ENCODE measurements around the gene GHRL. TPM values are rescaled to one million over a fixed set of nuclear protein-coding genes. Genes with fewer than 3 reads are reported as not detected.
A peak's percentile ranks its signal among the peaks of the same experiment; 100 is the strongest.

GHRL gene
- total RNA-seq, 6 experiments from 2014 or later: 0.32 to 0.43 TPM; not detected in 4

DNA sequence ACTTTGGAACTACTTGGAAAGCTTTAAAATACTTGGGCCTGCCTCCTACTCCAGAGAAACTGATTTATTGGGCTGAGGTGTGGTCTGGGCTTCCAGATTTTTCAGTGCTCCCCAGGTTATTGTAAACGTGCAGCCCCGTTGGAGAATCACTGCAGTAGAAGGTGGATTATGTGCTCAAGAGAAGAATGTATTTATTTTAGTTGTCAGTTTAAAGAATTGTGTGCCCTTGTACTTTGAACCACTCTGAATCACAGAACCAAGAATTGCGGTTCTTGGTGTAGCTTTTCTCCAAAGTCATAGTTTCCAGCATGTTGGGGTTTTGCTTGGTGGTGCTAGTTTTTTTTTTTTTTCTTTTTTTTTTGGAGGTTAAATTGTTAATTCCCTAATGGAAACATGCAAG lies 42.9 kb downstream of the GHRL start:
- no peak for TF ChIP-seq POLR2A (IDR thresholded peaks at IDR 0.05)
- TF ChIP-seq, protein P1, sequence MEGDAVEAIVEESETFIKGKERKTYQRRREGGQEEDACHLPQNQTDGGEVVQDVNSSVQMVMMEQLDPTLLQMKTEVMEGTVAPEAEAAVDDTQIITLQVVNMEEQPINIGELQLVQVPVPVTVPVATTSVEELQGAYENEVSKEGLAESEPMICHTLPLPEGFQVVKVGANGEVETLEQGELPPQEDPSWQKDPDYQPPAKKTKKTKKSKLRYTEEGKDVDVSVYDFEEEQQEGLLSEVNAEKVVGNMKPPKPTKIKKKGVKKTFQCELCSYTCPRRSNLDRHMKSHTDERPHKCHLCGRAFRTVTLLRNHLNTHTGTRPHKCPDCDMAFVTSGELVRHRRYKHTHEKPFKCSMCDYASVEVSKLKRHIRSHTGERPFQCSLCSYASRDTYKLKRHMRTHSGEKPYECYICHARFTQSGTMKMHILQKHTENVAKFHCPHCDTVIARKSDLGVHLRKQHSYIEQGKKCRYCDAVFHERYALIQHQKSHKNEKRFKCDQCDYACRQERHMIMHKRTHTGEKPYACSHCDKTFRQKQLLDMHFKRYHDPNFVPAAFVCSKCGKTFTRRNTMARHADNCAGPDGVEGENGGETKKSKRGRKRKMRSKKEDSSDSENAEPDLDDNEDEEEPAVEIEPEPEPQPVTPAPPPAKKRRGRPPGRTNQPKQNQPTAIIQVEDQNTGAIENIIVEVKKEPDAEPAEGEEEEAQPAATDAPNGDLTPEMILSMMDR (IDR thresholded peaks at IDR 0.05): no peak
- Histone ChIP-seq H3K9me3 (no peaks in the 10 kb centered on the region), H3K4me1 (peaks cover 0 to 31% (median 4%) of the 10 kb centered on the region in 4 donors), H3K4me3 (peak overlapping the region; percentile 67 to 74 (median 74)), H3K27ac (peak overlapping the region in 1 of 3 donors; percentile 70), H3K27me3 (no peaks in the 10 kb centered on the region), H3K36me3 (no peaks in the 10 kb centered on the region)
- DNase-seq: no peak
- no peak for ATAC-seq
- intact Hi-C loops (cut with DNase I): no loop called here
- WGBS (ENCODE audit: insufficient coverage, low coverage, low lambda C conversion rate, missing lambda C conversion rate): 11% methylated on average over 3 of the region's 3 CpGs

DNA sequence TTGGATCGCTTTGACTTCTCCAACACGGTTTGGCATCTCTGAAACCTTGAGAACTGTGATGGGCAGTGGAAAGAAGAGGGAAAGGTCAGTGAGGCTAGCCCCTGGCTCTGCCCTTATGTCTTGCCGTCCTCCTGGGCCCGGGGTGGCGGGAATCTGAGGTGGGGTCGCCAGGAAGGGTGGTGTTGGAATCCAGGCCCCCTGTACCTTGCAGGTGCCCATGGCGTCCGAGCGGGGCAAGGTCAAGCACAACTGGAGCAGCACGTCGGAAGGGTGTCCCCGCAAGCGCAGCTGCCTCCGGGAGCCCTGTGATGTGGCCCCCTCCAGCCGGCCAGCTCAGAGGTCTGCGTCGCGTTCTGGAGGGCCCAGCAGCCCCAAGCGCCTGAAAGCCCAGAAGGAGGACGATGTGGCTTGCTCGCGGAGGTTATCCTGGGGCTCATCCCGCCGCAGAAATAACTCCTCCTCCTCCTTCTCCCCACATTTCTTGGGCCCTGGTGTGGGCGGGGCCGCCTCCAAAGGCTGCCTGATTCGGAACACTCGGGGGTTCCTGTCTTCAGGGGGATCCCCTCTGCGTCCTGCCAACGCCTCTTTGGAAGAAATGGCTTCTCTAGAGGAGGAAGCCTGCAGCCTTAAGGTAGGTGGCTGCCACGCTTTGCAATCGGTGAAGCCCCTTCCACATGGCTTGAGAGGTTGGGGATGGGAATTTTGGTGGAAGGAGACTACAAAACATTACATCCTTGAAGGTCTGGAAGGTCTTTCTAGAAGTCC lies 43.6 kb downstream of the GHRL start:
- peak in 3 of 4 donors; percentile 1 to 10 (median 5) for ATAC-seq

DNA sequence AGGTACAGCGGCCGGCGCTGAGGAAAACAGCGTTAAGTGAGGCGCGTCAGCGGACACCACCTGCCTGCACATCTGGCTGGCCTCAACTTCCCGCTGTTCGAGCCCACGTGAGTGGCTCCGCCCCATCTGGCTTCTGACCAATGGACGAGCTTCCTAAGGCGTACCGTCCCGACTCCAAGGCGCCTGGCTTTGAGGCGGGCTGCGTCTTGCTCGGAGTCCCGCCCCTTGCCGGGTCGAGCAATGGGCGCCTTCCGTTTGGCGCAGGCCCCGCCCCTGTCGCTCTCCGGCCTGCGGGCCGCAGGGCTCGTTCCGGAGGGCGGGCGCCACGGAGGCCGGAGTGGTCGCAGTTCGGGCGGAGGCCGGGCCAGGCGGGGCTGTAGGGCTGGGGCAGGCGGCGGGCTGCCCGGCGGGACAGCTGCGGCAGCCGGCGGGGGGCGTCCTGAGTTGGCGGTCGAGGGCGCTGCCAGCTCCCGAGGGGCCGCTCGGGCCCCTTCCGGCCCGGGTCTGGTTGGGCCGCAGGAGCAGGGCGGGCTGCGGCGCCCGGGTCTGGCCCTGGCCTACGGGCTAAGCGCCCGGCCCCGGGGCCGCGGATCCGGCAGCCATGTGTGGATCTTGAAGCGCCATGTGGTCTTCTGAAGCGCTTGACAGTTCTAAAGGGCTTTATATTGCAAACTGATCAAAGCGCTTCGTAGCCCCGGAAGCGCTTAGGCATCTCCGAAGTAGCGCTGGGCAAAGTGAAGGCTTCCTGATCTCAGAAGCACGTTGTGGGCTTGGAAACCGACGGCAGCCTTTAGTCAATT lies 44.4 kb downstream of the GHRL start, which contains the start of gene TATDN2:
Gene TATDN2, plus strand, starts transcription at position 276 of the 800 bp plus-strand sequence. CDS start 742 bp downstream, outside the sequence.
- peak; percentile 92 for TF ChIP-seq POLR2A (IDR thresholded peaks at IDR 0.05)
- TF ChIP-seq, protein P1 (IDR thresholded peaks at IDR 0.05): no peak
- Histone ChIP-seq H3K36me3 (no peaks in the 10 kb centered on the region), H3K4me3 (peak within 1 kb of the TSS; percentile 67 to 74 (median 74)), H3K4me1 (peaks cover 0 to 21% (median 4%) of the 10 kb centered on the region in 4 donors), H3K27ac (peak within 1 kb of the TSS; percentile 67 to 85 (median 70)), H3K9me3 (no peaks in the 10 kb centered on the region), H3K27me3 (no peaks in the 10 kb centered on the region)
- intact Hi-C loops (cut with DNase I): no loop called here
- DNase-seq (peak; percentile 96 to 97 (median 97)), ATAC-seq (peak; percentile 98 to 99 (median 98))
- WGBS (ENCODE audit: insufficient coverage, low coverage, low lambda C conversion rate, missing lambda C conversion rate): 0% methylated on average over 14 of the region's 80 CpGs

More for the DNA sequence above, 43.6 kb downstream of the GHRL start:
- 5% methylated on average over 15 of the region's 32 CpGs for WGBS (ENCODE audit: insufficient coverage, low coverage, low lambda C conversion rate, missing lambda C conversion rate)
- Histone ChIP-seq H3K4me3 (peak overlapping the region; percentile 67 to 74 (median 74)), H3K9me3 (no peaks in the 10 kb centered on the region), H3K27me3 (no peaks in the 10 kb centered on the region), H3K4me1 (peaks cover 0 to 28% (median 4%) of the 10 kb centered on the region in 4 donors), H3K36me3 (no peaks in the 10 kb centered on the region), H3K27ac (peak overlapping the region; percentile 67 to 85 (median 70))
- TF ChIP-seq, protein P1 (IDR thresholded peaks at IDR 0.05): no peak
- no peak for TF ChIP-seq POLR2A (IDR thresholded peaks at IDR 0.05)
- DNase-seq: peak in 2 of 3 donors; percentile 51 to 58
- intact Hi-C loops (cut with DNase I): no loop called here

DNA sequence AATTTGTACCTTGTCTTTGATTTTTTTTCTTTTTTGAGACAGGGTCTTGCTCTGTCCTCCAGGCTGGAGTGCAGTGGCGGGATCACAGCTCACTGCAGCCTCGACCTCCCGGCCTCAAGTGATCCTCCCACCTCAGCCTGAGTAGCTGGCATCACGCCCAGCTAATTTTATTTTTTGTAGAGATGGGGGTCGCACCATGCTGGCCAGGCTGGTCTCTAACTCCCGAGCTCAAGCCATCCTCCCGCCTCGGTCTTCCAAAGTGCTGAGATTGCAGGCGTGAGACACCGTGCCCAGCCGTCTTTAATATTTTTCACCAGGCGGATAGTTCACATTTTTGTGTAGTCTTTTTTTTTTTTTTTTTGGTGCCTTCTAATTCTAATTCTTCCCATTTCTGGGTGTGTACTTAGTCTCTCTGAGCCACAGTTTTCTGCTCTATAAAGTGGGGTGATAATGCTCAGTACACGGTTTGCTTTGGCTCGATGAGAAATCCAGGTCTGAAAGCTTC lies 45.0 kb downstream of the GHRL start:
- 48% methylated on average over 13 of the region's 14 CpGs for WGBS (ENCODE audit: insufficient coverage, low coverage, low lambda C conversion rate, missing lambda C conversion rate)
- ATAC-seq (no peak), DNase-seq (no peak)
- Histone ChIP-seq H3K4me1 (peaks cover 0 to 21% (median 4%) of the 10 kb centered on the region in 4 donors), H3K4me3 (peak overlapping the region; percentile 67 to 74 (median 74)), H3K36me3 (no peaks in the 10 kb centered on the region), H3K27me3 (no peaks in the 10 kb centered on the region), H3K27ac (peak overlapping the region in 2 of 3 donors; percentile 70 to 85), H3K9me3 (no peaks in the 10 kb centered on the region)
- intact Hi-C loops (cut with DNase I): no loop called here
- no peak for TF ChIP-seq POLR2A (IDR thresholded peaks at IDR 0.05)
- TF ChIP-seq, protein P1 (IDR thresholded peaks at IDR 0.05): no peak
